ENCODE results near the gene CFI. TPM values are rescaled to one million over a fixed set of nuclear protein-coding genes. Genes with fewer than 3 reads are reported as not detected.

Gene CFI
- total and polyA plus RNA-seq, 7 experiments from 2014 or later = not detected

- DNase-seq (no peak), ATAC-seq (no peak)
- Histone ChIP-seq H3K4me3 (ENCODE audit: low read length) (no peak overlapping the region), H3K27me3 (ENCODE audit: control insufficient read depth in 2 of 2, insufficient read depth in 2 of 2, low read length in 2 of 2) (no peaks in the 10 kb centered on the region), H3K36me3 (ENCODE audit: control insufficient read depth in 2 of 3, insufficient read depth in 3 of 3, low read length in 3 of 3) (no peaks in the 10 kb centered on the region), H3K4me1 (ENCODE audit: control insufficient read depth in 2 of 2, insufficient read depth in 2 of 2, low read length in 2 of 2) (no peaks in the 10 kb centered on the region), H3K9me3 (ENCODE audit: control insufficient read depth in 2 of 3, low read length in 3 of 3) (no peaks in the 10 kb centered on the region), H3K27ac (ENCODE audit: low read depth, low read length) (no peak overlapping the region)
- no peaks in the 10 kb centered on the region for H3K9me3 Mint-ChIP-seq
- H3K4me1 Mint-ChIP-seq = no peaks in the 10 kb centered on the region
- POLR2A ChIA-PET = no interaction called here
- CTCF ChIA-PET = no interaction called here
- H3K4me3 Mint-ChIP-seq = no peak overlapping the region
- H3K36me3 Mint-ChIP-seq = no peaks in the 10 kb centered on the region
- H3K27me3 Mint-ChIP-seq = peaks cover 0 to 40% (median 0%) of the 10 kb centered on the region in 5 donors
- intact Hi-C loops (cut with micrococcal nuclease) = no loop called here
- H3K27ac Mint-ChIP-seq = no peak overlapping the region
Measured at GRCh38 chr4:109746728-109747127, 55.1 kb downstream of the CFI start.

DNA sequence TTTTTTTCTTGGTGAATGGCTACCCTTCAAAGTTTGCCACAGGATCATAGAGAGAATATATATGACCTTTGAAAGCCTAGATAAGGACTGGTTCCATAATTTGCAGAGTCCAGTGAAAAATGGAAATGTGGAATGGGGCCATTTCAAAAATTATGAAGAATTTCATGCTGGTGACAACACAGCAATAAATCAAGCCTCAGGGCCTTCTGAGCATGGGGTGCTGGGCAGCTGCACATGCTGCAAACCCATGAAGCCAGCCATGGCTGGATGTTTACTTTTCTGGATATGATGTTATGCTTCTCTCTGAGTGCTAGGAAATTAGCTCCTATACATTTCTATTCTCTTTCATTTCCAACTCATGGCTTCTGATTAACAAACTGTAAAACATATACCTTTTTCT is 56.0 kb downstream of the CFI start:
- Mint-ChIP-seq H3K4me3 (no peak overlapping the region), H3K27ac (no peak overlapping the region), H3K4me1 (no peaks in the 10 kb centered on the region), H3K36me3 (no peaks in the 10 kb centered on the region), H3K9me3 (no peaks in the 10 kb centered on the region), H3K27me3 (peaks cover 0 to 46% (median 0%) of the 10 kb centered on the region in 5 donors)
- Histone ChIP-seq H3K27ac (ENCODE audit: low read depth, low read length) (no peak overlapping the region), H3K9me3 (ENCODE audit: control insufficient read depth in 2 of 3, low read length in 3 of 3) (no peaks in the 10 kb centered on the region), H3K4me1 (ENCODE audit: control insufficient read depth in 2 of 2, insufficient read depth in 2 of 2, low read length in 2 of 2) (no peaks in the 10 kb centered on the region), H3K4me3 (ENCODE audit: low read length) (no peak overlapping the region), H3K36me3 (ENCODE audit: control insufficient read depth in 2 of 3, insufficient read depth in 3 of 3, low read length in 3 of 3) (no peaks in the 10 kb centered on the region), H3K27me3 (ENCODE audit: control insufficient read depth in 2 of 2, insufficient read depth in 2 of 2, low read length in 2 of 2) (no peaks in the 10 kb centered on the region)
- intact Hi-C loops (cut with micrococcal nuclease) = no loop called here
- no peak for DNase-seq
- POLR2A ChIA-PET = no interaction called here
- ATAC-seq = no peak
- CTCF ChIA-PET = no interaction called here

- ChIA-PET POLR2A (no interaction called here), CTCF (no interaction called here)
- H3K27me3 Mint-ChIP-seq = peaks cover 0 to 45% (median 0%) of the 10 kb centered on the region in 5 donors
- ATAC-seq = no peak
- no peak overlapping the region for H3K4me3 Mint-ChIP-seq
- H3K9me3 ChIP-seq (ENCODE audit: control insufficient read depth in 2 of 3, low read length in 3 of 3) = no peaks in the 10 kb centered on the region
- peaks cover 0 to 4% of the 10 kb centered on the region in 2 donors for H3K27me3 ChIP-seq (ENCODE audit: control insufficient read depth in 2 of 2, insufficient read depth in 2 of 2, low read length in 2 of 2)
- no peaks in the 10 kb centered on the region for H3K9me3 Mint-ChIP-seq
- H3K36me3 Mint-ChIP-seq = no peaks in the 10 kb centered on the region
- no peak overlapping the region for H3K4me3 ChIP-seq (ENCODE audit: low read length)
- no peak for DNase-seq
- intact Hi-C loops (cut with micrococcal nuclease) = no loop called here
- no peak overlapping the region for H3K27ac ChIP-seq (ENCODE audit: low read depth, low read length)
- no peaks in the 10 kb centered on the region for H3K36me3 ChIP-seq (ENCODE audit: control insufficient read depth in 2 of 3, insufficient read depth in 3 of 3, low read length in 3 of 3)
- H3K27ac Mint-ChIP-seq = no peak overlapping the region
- H3K4me1 Mint-ChIP-seq = peaks cover 0 to 2% (median 0%) of the 10 kb centered on the region in 7 donors
- no peaks in the 10 kb centered on the region for H3K4me1 ChIP-seq (ENCODE audit: control insufficient read depth in 2 of 2, insufficient read depth in 2 of 2, low read length in 2 of 2)
Measured at GRCh38 chr4:109739547-109739946, 62.3 kb downstream of the CFI start.

- peaks cover 0 to 38% (median 0%) of the 10 kb centered on the region in 5 donors for H3K27me3 Mint-ChIP-seq
- no peak overlapping the region for H3K27ac Mint-ChIP-seq
- Histone ChIP-seq H3K4me3 (ENCODE audit: low read length) (no peak overlapping the region), H3K36me3 (ENCODE audit: control insufficient read depth in 2 of 3, insufficient read depth in 3 of 3, low read length in 3 of 3) (no peaks in the 10 kb centered on the region), H3K9me3 (ENCODE audit: control insufficient read depth in 2 of 3, low read length in 3 of 3) (no peaks in the 10 kb centered on the region), H3K4me1 (ENCODE audit: control insufficient read depth in 2 of 2, insufficient read depth in 2 of 2, low read length in 2 of 2) (no peaks in the 10 kb centered on the region), H3K27me3 (ENCODE audit: control insufficient read depth in 2 of 2, insufficient read depth in 2 of 2, low read length in 2 of 2) (peaks cover 0 to 4% of the 10 kb centered on the region in 2 donors), H3K27ac (ENCODE audit: low read depth, low read length) (no peak overlapping the region)
- ChIA-PET CTCF (no interaction called here), POLR2A (interaction anchor here (1.4 kb wide), 1 partner anchor 300 kb away, joined by 3 read pairs; no protein-coding TSS in a partner anchor)
- no peaks in the 10 kb centered on the region for H3K36me3 Mint-ChIP-seq
- DNase-seq = no peak
- no peaks in the 10 kb centered on the region for H3K9me3 Mint-ChIP-seq
- no peak for ATAC-seq
- H3K4me1 Mint-ChIP-seq = peaks cover 0 to 2% (median 0%) of the 10 kb centered on the region in 7 donors
- H3K4me3 Mint-ChIP-seq = no peak overlapping the region
- intact Hi-C loops (cut with micrococcal nuclease) = no loop called here
Measured at GRCh38 chr4:109738104-109738872, 63.5 kb downstream of the CFI start.

- intact Hi-C loops (cut with micrococcal nuclease) = no loop called here
- Histone ChIP-seq H3K27ac (ENCODE audit: low read depth, low read length) (no peak overlapping the region), H3K9me3 (ENCODE audit: control insufficient read depth in 2 of 3, low read length in 3 of 3) (no peaks in the 10 kb centered on the region), H3K27me3 (ENCODE audit: control insufficient read depth in 2 of 2, insufficient read depth in 2 of 2, low read length in 2 of 2) (peaks cover 0 to 4% of the 10 kb centered on the region in 2 donors), H3K4me1 (ENCODE audit: control insufficient read depth in 2 of 2, insufficient read depth in 2 of 2, low read length in 2 of 2) (no peaks in the 10 kb centered on the region), H3K4me3 (ENCODE audit: low read length) (no peak overlapping the region), H3K36me3 (ENCODE audit: control insufficient read depth in 2 of 3, insufficient read depth in 3 of 3, low read length in 3 of 3) (no peaks in the 10 kb centered on the region)
- Mint-ChIP-seq H3K4me1 (peaks cover 0 to 2% (median 0%) of the 10 kb centered on the region in 7 donors), H3K9me3 (no peaks in the 10 kb centered on the region), H3K36me3 (no peaks in the 10 kb centered on the region), H3K27me3 (peaks cover 0 to 24% (median 0%) of the 10 kb centered on the region in 5 donors), H3K27ac (no peak overlapping the region), H3K4me3 (no peak overlapping the region)
- ATAC-seq (no peak), DNase-seq (no peak)
- ChIA-PET CTCF (interaction anchor here (0.9 kb wide), 1 partner anchor 32 kb away, joined by 3 read pairs; the partner anchor contains the start of gene CASP6), POLR2A (no interaction called here)
Measured at GRCh38 chr4:109735566-109736365, 66.0 kb downstream of the CFI start.

DNA sequence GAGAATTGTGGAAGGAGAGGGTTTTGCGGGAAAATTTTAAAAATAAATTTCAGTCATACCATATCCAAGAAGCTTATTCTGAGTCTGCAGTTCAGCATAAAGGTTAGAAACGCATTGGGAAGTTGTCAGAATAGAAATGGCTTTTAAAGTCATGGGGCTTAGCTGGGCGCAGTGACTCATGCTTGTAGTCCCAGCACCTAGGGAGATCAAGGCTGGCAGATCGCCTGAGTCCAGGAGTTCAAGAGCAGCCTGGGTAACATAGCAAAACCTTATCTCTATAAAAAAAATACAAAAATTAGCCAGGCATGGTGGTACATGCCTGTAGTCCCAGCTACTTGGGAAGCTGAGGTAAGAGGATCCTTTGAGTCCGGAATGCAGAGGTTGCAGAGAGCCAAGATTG is 68.1 kb downstream of the CFI start:
- intact Hi-C loops (cut with micrococcal nuclease) = no loop called here
- H3K4me1 ChIP-seq (ENCODE audit: control insufficient read depth in 2 of 2, insufficient read depth in 2 of 2, low read length in 2 of 2) = peaks cover 8 to 11% of the 10 kb centered on the region in 2 donors
- ChIA-PET POLR2A (no interaction called here), CTCF (no interaction called here)
- H3K9me3 Mint-ChIP-seq = no peaks in the 10 kb centered on the region
- H3K27me3 Mint-ChIP-seq = peaks cover 0 to 11% (median 0%) of the 10 kb centered on the region in 5 donors
- no peak overlapping the region for H3K27ac Mint-ChIP-seq
- H3K4me3 Mint-ChIP-seq = no peak overlapping the region
- ATAC-seq (no peak), DNase-seq (no peak)
- no peaks in the 10 kb centered on the region for H3K27me3 ChIP-seq (ENCODE audit: control insufficient read depth in 2 of 2, insufficient read depth in 2 of 2, low read length in 2 of 2)
- no peaks in the 10 kb centered on the region for H3K36me3 Mint-ChIP-seq
- H3K4me3 ChIP-seq (ENCODE audit: low read length) = no peak overlapping the region
- peaks cover 2 to 13% (median 10%) of the 10 kb centered on the region in 7 donors for H3K4me1 Mint-ChIP-seq
- no peaks in the 10 kb centered on the region for H3K36me3 ChIP-seq (ENCODE audit: control insufficient read depth in 2 of 3, insufficient read depth in 3 of 3, low read length in 3 of 3)
- H3K27ac ChIP-seq (ENCODE audit: low read depth, low read length) = no peak overlapping the region
- no peaks in the 10 kb centered on the region for H3K9me3 ChIP-seq (ENCODE audit: control insufficient read depth in 2 of 3, low read length in 3 of 3)
